Gastrocnemius medialis (tissue), 4 donors: ENCODE measurements around the gene TPT1. TPM values are rescaled to one million over a fixed set of nuclear protein-coding genes. Genes with fewer than 3 reads are reported as not detected.
A peak's percentile ranks its signal among the peaks of the same experiment; 100 is the strongest.

ENCODE experiments used
- ATAC-seq, 2 donors: fragments of 150-250 bp; one replicate each; pipeline ENCODE4 v1.9.1; 2016
- DNase-seq, 2 donors: peaks; one replicate each; pipeline ENCODE4 v3.0.0-alpha.2; 2019
- H3K27ac ChIP-seq, 4 donors: fragments of 200-600 bp; sonication (generic); 1 replicate in 1 of 4; 2 replicates in 3 of 4; pipeline ENCODE4 v1.5.1; 2016 to 2018; ENCODE audit warnings: mild to moderate bottlenecking in 2 of 4, moderate library complexity in 1 of 4
- H3K27me3 ChIP-seq, 3 donors: fragments of 200-600 bp; sonication (generic) in 2 of 3; 1 replicate in 1 of 3; 2 replicates in 2 of 3; pipeline versions ENCODE4 v1.5.1 to v1.6.0; 2016 to 2019; ENCODE audit warnings: mild to moderate bottlenecking in 1 of 3, moderate library complexity in 1 of 3
- H3K36me3 ChIP-seq, 2 donors: fragments of 200-600 bp; sonication (generic) in 1 of 2; one replicate each; pipeline ENCODE4 v1.5.1; 2017 to 2018
- H3K4me1 ChIP-seq, 2 donors: fragments of 200-600 bp; sonication (generic) in 1 of 2; one replicate each; pipeline ENCODE4 v1.5.1; 2016 to 2017; ENCODE audit warnings: mild to moderate bottlenecking in 2 of 2
- H3K4me3 ChIP-seq, 4 donors: fragments of 200-600 bp; sonication (generic) in 3 of 4; 1 replicate in 1 of 4; 2 replicates in 3 of 4; pipeline ENCODE4 v1.5.1; 2016 to 2019; ENCODE audit warnings: mild to moderate bottlenecking in 2 of 4
- H3K9me3 ChIP-seq, 3 donors: fragments of 200-600 bp; sonication (generic) in 2 of 3; 1 replicate in 1 of 3; 2 replicates in 2 of 3; pipeline ENCODE4 v1.5.1; 2016 to 2019
- POLR2A ChIP-seq, 2 donors: fragments of 450-650 bp; IDR thresholded peaks; one replicate each; pipeline ENCODE4 v1.6.1; 2017; ENCODE audit warnings: antibody characterized with exemption in 2 of 2, mild to moderate bottlenecking in 2 of 2, moderate library complexity in 2 of 2
- in situ Hi-C, 4 donors: fragments of 200-750 bp; cut with MboI; loops; one replicate each; pipeline versions ENCODE4 v1.15.0 to v1.8.0; 2017; ENCODE audit warnings: low sequenced_read_pairs in 4 of 4
- intact Hi-C: fragments of 100-400 bp; cut with DNase I; formaldehyde crosslinking; loops from one replicate; pipeline ENCODE4 v1.15.1; 2023; ENCODE audit warnings: low total_unique reads
- total RNA-seq, 4 donors: library from RNA; depleted of rRNA; stranded (reverse); fragments of >200 nt; gene quantifications; one replicate each; pipeline versions ENCODE4 v1.1.0 to v1.2.3, GENCODE V29; 2016
- TF ChIP-seq, protein P1 (sequence below), 5 experiments: fragments of 450-650 bp in 3 of 5; fragments of 200-600 bp in 2 of 5; sonication (generic) in 2 of 5; IDR thresholded peaks in 4 of 5; conservative IDR thresholded peaks in 1 of 5; 1 replicate in 4 of 5; 2 replicates in 1 of 5; pipeline ENCODE4 v1.5.1; 2016 to 2019; ENCODE audit warnings: antibody characterized with exemption in 5 of 5, mild to moderate bottlenecking in 3 of 5, moderate library complexity in 3 of 5

TPT1 gene
- total RNA-seq, 4 donors from 2014 or later = 4,595 to 7,577 (median 5,951) TPM

DNA sequence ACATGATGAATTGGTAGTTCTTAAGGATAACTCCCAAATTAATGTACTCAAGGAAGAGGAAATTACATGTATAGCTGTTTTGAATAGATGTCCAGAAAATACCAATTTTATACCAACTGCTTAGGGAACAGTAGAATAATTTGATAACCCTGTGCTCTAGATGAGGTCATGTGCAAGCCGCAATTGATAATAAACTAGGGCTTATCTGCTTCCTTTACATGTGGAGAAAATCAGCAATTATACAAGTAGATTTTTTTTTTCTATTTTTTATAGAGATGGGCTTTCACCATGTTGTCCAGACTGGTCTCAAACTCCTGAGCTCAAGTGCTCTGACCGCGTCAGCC lies 9.3 kb downstream of the TPT1 start:
- Histone ChIP-seq H3K27ac (peak overlapping the region; percentile 63 to 74 (median 66)), H3K4me1 (peaks cover 73% of the 10 kb centered on the region in 2 donors), H3K9me3 (no peaks in the 10 kb centered on the region), H3K27me3 (no peaks in the 10 kb centered on the region), H3K36me3 (peaks cover 0 to 26% of the 10 kb centered on the region in 2 donors), H3K4me3 (no peak overlapping the region)
- in situ Hi-C loops (no loop called here), intact Hi-C loops (loop anchor here (10.0 kb wide), 1 partner anchor 1187 kb away; no protein-coding TSS in a partner anchor)
- TF ChIP-seq, protein P1, sequence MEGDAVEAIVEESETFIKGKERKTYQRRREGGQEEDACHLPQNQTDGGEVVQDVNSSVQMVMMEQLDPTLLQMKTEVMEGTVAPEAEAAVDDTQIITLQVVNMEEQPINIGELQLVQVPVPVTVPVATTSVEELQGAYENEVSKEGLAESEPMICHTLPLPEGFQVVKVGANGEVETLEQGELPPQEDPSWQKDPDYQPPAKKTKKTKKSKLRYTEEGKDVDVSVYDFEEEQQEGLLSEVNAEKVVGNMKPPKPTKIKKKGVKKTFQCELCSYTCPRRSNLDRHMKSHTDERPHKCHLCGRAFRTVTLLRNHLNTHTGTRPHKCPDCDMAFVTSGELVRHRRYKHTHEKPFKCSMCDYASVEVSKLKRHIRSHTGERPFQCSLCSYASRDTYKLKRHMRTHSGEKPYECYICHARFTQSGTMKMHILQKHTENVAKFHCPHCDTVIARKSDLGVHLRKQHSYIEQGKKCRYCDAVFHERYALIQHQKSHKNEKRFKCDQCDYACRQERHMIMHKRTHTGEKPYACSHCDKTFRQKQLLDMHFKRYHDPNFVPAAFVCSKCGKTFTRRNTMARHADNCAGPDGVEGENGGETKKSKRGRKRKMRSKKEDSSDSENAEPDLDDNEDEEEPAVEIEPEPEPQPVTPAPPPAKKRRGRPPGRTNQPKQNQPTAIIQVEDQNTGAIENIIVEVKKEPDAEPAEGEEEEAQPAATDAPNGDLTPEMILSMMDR (IDR thresholded peaks at IDR 0.05 in 4 of 5, conservative IDR thresholded peaks at IDR 0.05 in 1 of 5) = no peak
- no peak for TF ChIP-seq POLR2A (IDR thresholded peaks at IDR 0.05)
- no peak for ATAC-seq
- no peak for DNase-seq

DNA sequence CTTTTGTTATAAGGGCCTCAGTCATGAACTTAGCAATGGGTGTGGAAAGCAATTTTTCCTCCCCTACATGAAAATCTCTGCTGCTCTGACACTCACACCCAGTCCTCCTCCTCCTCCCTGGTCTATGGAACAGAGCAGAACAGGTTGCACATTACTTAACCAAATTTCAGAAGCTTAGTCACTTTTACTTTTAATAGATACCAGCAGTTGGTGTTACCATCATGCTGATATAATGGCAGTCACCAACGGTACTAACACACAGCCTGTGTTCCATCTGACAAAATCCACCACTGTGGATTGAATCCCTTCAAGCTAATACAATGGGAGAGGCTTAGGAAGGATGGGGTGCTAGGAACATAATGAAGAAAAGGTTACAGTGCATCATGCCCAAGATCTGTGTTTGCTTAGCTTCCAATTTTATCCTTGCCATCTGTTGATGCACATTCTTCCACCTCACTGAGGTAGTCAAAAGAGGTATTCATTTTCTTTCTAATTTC lies 9.8 kb downstream of the TPT1 start:
- intact Hi-C loops = loop anchor here (10.0 kb wide), 1 partner anchor 1186 kb away; no protein-coding TSS in a partner anchor
- no peak for DNase-seq
- peak; percentile 68 to 87 for ATAC-seq
- Histone ChIP-seq H3K36me3 (peaks cover 0 to 21% of the 10 kb centered on the region in 2 donors), H3K27me3 (no peaks in the 10 kb centered on the region), H3K9me3 (no peaks in the 10 kb centered on the region), H3K27ac (peak overlapping the region; percentile 63 to 74 (median 66)), H3K4me3 (no peak overlapping the region), H3K4me1 (peaks cover 72 to 73% of the 10 kb centered on the region in 2 donors)
- no peak for TF ChIP-seq POLR2A (IDR thresholded peaks at IDR 0.05)
- TF ChIP-seq, protein P1 (IDR thresholded peaks at IDR 0.05 in 4 of 5, conservative IDR thresholded peaks at IDR 0.05 in 1 of 5) = no peak
- in situ Hi-C loops = no loop called here

DNA sequence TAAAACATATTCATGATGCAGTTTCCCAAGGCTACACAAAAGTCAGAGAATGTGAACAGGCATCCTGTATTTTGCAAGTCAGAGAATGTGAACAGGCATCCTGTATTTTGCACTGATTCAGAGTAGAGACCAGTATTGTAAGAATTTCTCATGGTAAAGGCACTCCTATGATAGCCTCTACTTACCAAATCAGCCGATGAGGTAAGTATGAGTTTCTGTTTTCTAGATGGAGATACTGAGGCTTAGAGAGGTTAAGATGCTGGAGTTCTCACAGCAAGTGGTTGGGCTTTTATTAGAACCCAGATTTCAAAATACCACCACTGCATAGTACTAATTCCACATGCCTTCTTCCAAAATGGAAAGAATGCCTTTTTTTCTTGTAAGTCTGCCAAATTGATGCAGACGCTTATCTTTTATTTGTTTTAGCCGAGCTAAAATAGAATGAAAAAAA lies 12.3 kb downstream of the TPT1 start:
- intact Hi-C loops = no loop called here
- Histone ChIP-seq H3K4me1 (peaks cover 64 to 66% of the 10 kb centered on the region in 2 donors), H3K27me3 (no peaks in the 10 kb centered on the region), H3K9me3 (no peaks in the 10 kb centered on the region), H3K4me3 (no peak overlapping the region), H3K27ac (peak overlapping the region in 3 of 4 donors; percentile 27 to 68 (median 63)), H3K36me3 (no peaks in the 10 kb centered on the region)
- DNase-seq (no peak), ATAC-seq (no peak)
- in situ Hi-C loops = no loop called here
- TF ChIP-seq, protein P1 (IDR thresholded peaks at IDR 0.05 in 4 of 5, conservative IDR thresholded peaks at IDR 0.05 in 1 of 5) = no peak
- no peak for TF ChIP-seq POLR2A (IDR thresholded peaks at IDR 0.05)

DNA sequence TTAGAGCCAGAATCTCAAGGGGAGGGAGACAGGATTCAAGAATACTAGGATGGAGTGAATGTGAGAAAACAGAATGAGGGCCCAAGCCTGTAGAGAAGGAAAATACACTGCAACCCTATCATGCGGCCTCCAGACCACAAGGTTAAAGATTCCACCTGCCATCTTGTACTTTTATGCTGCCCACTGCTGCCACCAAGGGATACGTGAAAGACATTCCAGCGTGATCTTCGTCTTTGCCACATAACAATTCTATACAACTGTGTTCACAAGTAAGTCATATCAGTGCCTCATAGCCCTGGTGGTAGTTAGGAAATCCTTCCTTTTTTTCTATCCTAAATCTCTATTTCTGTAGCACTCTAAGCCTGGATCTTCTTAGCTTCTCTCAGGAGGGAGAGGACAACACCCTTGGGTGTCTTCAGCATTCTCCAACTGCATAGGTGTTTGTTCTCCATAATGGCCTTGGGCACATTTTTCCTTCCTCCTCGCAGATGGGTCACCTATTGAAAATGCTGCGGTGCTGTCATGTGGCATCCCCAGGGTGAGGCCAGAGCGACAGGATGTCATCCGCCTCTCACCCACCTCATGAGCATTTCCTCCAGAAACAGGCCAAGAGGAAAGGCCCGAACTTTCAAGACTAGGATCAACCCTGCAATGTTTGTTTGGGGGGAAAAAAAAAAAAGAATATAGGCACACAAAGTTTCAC lies 13.6 kb downstream of the TPT1 start:
- Histone ChIP-seq H3K9me3 (no peaks in the 10 kb centered on the region), H3K36me3 (no peaks in the 10 kb centered on the region), H3K27me3 (no peaks in the 10 kb centered on the region), H3K4me1 (peaks cover 52 to 54% of the 10 kb centered on the region in 2 donors), H3K27ac (peak overlapping the region; percentile 78 to 85 (median 80)), H3K4me3 (no peak overlapping the region)
- no peak for ATAC-seq
- DNase-seq = no peak
- in situ Hi-C loops = no loop called here
- intact Hi-C loops = no loop called here
- no peak for TF ChIP-seq POLR2A (IDR thresholded peaks at IDR 0.05)
- TF ChIP-seq, protein P1 (IDR thresholded peaks at IDR 0.05 in 4 of 5, conservative IDR thresholded peaks at IDR 0.05 in 1 of 5) = no peak
